Stimulated activated CD8-positive, alpha-beta memory T cell treated with anti-CD3 and anti-CD28 coated beads, Interleukin-7, amount 100 ng/mL, for 1 hour (primary cell): ENCODE results near the gene SPHKAP.
"Not testable (repeated sequence)": the region's sequence is repeated elsewhere in the genome, so short reads cannot be mapped to it uniquely, and the experiment has no call there.

ENCODE experiments used
- DNase-seq, 2 donors: peaks; one replicate each; pipeline ENCODE4 v3.0.0-alpha.2; 2020; ENCODE audit warnings: low read depth in 2 of 2

The SPHKAP gene

DNA sequence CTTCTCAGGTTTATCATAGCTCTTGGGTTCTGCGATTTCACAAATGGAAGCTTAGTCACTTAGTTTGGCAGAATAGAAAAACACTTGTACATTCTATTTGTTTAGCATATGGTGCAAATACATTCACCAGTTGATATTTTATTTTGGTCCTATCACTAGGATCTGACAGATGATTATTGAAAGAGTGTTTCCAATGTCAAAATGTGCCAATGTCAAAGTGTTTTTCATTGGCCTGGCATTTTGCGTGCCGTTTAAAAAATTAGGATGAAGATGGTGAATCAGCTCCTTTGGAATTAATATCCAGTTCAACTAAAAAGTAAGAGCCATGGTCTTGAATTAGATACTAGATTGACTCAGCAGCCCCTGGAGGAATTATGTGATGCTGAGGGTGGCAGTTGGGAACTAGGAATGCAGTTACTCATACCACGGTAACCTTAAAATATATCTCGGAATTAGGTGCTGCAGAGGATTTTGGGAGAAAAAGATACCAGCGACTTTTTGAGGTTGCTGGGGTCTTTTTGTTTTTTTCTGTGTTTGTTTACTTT is 87.0 kb downstream of the SPHKAP start:
- DNase-seq, result no peak

DNA sequence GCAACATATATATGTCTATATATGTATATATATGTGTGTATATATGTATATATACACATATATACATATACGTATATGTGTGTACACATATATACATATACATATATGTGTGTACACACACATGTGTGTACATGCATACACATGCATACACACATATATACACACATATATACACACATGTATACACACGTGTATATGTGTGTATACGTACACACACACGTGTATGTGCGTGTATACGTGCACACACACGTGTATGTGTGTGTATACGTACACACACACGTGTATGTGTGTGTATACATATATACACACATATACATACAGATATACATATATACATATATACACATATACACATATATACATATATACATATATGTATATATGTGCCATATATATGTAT is 89.4 kb downstream of the SPHKAP start:
- DNase-seq, result no peak

DNA sequence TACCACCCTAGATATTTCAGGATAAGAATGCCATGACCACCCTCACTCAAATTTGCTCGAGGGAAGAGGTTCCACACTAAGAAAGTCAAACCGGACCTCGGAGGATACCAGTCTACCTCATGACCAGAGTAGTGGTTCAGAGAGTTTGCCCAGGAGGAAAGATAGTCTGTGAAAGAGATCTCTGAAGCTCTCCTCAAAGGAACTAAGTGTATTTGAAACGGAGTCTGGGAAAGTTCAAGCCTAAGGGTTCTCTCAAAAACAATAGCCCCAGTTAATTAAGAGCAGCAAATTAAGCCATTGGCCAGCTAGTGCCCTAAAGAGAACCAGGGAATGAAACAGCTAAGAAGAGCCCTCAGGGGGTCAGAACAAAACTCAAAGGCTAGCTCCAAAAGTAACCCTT is 94.9 kb downstream of the SPHKAP start:
- DNase-seq, result no peak

DNA sequence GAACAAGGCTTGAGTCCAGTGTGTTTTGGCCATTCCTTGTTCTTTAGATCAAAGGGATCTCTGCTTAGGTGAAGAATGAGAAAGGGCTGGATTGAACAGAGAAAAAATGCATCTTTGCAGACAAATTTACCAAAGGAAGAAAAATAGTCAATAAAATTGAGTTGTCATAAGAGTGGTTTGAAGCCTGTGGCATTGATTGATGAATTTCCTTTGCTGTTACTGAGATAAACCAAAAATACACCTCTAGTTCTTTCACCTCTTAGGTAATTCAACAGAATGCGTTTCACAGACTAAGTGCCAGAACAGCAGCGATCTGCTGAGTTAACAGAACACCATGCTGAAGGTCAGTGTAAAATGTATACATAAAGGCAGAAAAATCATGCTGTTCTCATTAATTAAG is 96.8 kb downstream of the SPHKAP start:
- no peak for DNase-seq

DNA sequence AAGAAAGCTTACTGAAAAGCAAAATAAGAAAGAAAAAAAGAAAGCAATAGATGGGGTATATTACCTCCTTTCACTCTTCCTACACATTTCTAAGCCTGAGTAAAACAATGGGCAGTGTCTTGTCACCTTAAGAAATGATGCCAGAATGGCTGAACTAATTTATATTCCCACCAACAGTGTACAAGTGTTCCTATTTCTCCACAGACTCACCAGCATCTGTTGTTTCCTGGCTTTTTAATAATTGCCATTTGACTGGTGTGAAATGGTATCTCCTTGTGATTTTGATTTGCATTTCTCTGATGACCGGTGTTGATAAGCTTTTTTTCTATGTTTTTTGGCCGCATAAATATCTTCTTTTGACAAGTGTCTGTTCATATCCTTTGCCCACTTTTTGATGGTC is 98.4 kb downstream of the SPHKAP start:
- DNase-seq, result no peak

DNA sequence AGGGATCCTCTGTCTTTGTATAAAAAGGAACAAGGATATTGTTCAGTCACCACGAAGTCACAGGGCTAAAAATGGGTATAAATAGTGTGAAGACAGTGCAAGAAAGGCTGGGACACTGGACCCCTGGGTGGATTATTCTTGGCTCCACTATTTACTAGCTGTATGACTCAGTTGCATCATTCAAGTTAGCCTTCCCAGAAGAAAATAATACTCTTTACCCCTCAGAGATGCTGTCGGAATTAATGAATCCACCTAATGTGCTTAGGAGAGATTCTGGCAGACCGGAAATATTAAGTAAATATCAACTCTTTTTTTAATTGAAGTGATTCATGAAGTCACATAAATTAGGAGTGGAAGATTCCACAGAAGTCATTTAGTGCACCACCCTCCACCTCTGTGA is 98.9 kb downstream of the SPHKAP start:
- DNase-seq, result no peak

DNA sequence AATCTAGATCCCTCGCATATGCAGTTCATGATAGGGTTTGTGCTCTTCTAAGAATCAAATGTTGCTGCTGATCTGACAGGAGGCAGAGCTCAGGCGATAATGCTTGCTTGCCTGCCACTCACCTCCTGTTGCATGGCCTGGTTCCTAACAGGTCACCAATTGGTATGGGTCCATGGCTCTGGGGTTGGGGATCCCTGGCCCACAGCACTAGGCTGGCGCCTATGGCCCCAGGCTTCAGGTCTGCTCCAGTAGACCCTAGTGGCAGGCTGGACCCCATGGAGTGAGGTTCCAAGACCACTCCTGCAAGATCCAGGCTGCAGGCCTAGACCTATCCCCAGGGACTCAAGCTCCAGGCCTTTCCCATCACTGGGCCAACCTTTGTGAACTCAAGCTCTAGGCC is 102.3 kb downstream of the SPHKAP start:
- DNase-seq, result no peak

DNA sequence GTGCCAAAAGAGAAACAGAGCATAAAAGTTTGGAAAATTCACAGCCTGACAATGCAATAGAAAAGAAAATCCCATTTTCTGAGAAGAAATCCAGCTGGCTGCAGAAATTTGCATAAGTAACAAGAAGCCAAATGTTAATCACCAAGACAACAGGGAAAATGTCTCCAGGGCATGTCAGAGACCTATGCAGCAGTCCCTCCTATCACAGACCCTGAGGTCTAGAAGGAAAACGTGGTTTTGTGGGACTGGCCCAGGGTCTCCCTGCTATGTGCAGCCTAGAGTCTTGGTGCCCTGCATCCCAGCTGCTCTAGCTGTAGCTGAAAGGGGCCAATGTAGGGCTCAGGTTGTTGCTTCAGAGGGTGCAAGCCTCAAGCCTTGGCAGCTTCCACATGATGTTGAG is 104.8 kb downstream of the SPHKAP start:
- not testable (repeated sequence) for DNase-seq

DNA sequence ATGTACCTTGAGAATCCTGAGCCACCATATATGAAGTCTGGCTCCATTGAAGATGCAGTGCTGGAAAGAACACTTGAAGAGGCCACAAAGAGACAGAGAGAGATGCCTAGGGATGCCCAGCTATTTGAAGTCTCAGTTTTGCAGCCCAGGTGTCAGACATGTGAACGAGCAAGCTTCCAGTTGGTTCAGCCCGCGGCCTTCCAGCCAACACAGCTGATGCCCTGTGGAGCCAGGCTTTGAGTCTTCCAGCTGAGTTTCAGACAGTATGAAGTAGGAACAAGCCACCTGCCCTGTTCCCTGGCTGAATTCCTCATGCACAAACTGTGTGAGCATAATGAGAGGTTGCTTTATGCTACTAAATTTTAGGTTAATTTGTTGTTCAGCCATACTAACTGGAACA is 108.8 kb downstream of the SPHKAP start:
- no peak for DNase-seq

DNA sequence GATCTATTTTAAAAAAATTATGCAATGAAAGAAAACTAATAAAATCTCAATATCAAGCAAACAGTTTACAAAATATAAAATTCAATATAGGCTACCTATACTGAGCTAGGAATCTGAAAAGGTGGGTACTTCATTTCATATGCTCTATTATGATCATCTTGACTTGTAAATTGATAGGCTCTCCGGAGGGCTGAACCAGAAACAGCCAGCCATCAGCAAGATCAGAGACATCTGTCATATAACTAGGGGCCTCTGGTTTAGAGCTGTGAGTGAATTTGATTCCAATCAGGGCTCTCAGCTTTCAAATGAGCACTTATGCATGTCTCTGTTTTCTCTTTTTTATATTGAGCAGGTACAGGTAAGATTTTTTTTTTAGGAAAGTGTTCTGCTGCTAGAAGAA is 114.2 kb downstream of the SPHKAP start:
- DNase-seq, result no peak

DNA sequence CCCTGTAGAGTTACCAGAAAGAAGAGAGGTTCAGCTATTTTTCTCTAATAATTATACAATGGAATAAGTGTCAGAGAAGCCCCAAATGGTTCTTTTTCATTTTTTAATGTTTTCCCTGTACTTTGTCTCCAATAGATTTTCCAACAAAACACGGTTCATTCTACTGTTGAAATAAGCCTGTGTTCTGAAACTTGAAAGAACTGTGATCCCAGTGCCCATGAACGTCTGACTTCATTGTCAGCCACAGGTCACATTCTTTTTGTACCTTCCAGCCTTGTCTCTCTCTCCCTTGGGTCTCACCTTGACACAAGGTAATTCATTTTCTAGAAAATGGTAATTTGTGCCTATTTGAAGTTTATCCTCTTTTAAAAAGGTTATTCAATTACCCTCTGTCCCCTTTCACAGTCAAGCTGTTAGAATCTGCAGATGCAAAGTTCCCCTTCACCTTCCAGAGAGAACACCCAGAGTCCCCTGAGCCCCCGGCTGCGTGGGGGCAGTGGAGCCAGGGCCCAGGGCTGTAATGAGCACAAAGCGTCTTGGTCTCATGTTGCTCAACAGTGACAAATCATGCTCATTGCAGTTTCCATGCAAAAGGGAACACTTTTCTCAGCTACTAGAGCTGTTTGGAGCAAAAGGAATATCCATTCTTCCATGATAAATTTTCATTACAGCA is 115.2 kb downstream of the SPHKAP start:
- no peak for DNase-seq

DNA sequence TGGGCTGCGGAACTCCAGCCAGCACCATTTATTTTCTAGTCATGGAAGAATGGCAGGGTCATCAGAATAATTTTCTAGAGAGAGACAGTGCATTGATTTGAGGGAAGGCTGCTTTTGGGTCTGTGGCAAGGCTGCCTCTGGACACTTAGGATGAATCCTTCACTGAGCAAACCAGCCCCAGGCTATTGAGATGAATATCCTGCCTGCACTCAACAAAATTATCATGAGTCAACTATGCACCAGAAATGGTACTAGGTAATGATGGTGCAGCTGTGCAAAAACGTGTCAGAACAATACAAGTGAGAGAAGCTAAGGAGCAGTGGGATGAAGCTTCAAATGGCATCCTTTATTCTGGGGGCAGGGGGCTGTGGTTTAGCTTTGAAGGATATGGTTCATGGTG is 115.8 kb downstream of the SPHKAP start:
- no peak for DNase-seq

DNA sequence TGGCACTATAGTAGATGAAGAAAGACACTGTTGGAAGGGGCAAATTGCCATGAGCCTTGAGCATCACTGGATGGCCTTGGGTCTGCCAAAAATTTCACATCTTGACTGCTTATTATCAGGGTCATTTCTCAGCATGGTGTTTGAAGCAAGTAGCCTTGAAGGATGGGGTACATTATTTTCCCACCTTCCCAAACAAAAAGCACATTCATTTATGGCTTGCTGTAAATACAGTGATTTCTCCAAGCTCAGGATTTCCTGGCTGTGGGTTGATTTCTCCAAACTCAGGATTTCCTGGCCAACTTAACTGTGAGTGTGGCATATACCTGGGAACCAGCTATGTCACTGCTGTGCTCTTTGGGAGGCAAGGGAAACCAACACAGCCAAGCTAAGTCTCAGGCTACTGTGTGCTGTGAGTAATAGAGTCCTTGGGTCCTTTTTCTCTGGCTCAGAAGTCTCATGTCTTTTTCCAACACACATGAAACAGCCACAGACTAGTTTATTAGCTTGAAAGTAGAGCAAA is 116.6 kb downstream of the SPHKAP start:
- DNase-seq, result no peak

DNA sequence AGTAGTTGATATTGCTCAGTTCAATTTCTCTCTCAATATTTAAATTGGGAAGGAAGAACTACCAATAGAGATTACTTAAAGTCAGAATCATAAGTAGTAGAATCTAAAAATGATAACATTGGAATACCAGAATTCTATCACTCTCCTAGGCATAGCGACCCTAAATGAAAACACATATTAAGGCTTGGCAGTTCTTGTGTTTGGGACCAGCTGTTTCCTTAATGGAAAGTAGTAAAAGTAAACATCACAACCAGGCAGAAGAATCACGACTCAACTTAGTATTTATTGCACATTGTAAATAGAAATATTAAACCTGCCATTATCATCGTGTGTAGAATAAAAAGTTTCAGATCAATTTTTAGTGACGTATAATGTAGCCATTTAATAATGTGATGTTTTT is 117.5 kb downstream of the SPHKAP start:
- no peak for DNase-seq

DNA sequence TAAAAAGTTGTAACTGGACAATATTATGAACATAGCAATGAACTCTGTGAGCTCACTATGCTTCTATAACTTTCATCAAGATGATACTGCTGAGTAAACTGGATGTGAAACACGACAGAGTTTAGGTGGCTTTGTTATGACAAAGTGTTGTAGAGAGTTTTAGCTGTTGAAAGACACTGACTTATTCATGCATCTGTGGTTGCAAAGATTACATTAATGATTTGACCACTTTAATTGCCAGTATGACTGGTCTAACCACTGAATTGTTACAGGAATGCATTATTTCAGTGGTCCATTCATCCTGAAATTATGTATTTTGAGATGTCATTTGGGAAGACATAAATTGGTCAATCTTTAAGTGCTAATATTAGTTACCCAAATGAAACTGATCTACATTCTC is 117.9 kb downstream of the SPHKAP start:
- no peak for DNase-seq

DNA sequence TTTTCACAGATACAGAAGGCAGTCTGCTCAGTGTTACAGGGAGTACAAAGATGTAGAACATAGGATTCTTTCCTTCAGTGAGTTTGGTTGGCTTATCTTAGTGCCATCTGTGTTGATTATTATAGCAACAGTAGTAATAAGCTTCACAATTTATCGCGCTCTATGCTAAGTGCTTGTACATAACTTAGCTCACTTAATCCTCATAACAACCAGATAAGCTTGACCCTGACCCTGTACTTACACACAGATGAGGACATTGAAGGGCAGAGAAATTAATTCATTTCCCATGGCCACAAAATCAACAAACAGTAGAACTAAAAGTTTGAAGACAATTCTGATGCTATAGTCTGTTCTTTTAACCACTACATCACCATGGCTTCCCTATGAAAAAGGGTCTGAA is 121.8 kb downstream of the SPHKAP start:
- DNase-seq, result no peak

DNA sequence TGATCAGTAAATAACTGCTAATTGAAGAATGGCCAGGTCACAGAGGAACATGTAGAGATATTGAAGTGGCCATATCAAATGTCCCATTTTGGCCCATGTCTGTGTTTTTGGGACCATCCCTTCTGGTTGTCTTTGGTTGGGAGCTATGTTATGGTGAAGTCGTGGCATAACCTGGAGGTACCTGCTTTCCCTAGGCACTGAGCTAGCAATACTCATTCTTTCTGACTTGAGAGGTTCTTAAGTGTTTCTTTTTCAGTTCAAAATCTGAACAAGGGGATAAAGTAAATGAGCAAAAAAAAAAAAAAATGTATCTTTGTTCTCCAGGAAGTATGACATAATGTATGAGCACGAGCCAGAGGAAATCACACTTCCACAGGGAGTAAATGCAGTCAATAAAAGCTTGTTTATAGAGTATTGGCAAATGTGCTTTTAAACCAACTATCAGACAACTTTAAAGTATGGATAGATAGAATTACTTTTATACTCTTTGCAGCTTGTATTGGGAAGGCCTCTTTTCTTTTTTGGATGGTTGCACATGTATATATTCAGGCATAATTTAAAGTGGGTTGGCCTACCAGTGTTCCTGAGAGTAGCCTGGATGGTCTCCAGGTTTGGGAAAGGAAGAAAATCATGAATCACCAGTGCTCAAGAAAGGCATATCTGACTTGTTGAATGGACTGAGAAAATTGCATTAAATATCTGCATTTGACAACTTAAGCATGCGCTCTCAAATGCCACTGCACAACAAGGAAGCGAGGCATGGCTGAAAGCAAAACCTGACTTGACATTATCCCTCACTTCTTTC is 125.0 kb downstream of the SPHKAP start:
- no peak for DNase-seq

DNA sequence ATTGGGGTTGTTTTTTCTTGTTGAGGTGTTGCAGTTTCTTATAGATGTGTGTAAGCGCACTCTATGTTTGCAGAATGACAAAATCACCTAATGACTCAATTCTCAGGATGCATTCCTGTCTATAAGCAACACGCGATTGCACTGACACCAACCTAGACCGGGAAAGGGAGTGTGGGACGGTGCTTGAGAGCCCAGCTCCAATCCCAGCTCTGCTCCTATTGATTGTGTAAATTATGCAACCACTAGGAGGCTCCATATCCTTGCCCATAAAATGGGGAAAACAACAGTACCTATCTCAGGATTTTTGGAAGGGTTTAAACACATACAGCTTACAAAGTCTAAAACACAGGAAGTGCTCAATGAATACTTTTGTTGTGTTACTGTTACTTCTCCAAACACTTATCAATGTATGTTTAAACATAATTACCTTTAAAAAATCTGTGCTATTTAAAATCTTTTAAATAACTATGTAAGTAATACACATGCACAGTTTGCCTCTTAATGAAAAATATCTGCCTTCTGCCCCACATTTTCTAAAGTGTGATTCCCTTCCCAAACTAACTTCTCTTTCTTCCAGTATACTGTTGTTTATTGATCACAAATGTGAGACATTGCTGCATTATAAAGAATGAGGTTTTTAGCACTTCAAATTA is 132.5 kb downstream of the SPHKAP start:
- DNase-seq, result no peak

DNA sequence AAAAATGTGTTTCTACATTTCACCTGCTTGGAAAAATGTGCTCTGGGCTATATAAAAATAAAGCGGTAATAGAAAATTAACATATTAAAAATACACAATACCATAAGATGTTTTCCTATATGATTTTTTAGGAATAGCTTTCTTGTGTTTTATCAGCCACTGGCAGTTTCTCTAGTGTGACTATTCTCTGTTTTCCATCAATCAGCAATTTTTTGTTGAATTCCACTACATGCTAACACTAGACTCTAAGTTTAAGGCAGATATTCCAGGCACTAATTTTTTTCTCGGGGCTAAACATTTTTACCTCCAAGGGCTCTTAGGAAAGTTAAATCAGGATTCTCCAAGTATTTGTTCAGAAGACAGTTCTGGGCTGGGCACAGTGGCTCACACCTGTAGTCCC is 140.5 kb downstream of the SPHKAP start:
- DNase-seq, result no peak

DNA sequence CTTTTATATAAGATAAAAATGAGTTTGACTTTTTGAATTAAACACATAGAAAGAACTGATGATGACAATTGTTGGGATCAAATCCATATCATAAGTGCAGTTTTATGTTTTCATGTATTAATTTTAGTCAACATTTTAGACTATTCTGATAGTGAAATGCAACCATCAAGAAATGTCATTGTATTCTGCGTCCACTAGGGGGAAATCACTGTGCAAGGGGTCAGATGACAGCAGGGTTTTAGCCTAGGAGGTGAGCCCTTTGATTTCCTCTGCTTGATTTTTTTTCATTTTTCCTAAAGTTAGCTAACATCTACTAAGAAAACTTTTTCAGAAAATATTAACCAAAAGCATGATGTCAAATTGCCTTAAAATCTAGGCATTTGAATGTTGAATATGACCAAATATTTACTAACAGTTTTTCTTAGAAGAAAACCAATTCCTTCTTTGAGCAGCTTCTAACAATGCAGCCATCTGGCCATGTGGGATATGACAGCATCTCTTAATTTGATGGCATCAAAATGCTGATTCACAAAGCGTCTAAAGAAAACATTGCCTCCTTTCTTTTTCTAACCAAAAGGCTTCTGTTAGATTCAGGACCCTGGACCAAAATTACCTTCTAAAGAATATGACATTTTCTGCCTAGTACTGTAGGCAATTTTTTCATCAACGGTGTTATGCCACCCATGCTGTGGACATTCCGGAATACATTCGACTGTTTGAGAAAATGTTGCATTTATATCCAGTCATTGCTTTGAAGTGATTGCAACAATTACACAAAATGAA is 141.5 kb downstream of the SPHKAP start:
- no peak for DNase-seq

DNA sequence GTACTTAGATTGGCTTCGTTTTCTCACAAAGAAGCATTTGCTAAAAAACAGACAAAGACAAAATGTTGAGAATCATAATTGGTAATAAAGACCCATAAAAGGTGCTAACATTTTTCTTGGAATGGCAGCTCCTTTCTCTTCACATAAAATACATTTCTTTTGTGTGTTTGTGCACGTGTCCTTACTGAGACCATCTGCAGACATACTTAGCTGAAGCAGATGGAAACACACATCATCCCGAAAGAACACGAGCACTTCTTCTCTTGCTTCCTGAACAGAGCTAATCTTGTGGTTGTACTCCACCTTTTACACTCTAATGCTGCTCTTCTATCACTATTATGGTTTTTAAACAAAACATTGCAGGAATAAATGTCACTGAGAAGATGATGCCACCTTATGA is 142.5 kb downstream of the SPHKAP start:
- no peak for DNase-seq

DNA sequence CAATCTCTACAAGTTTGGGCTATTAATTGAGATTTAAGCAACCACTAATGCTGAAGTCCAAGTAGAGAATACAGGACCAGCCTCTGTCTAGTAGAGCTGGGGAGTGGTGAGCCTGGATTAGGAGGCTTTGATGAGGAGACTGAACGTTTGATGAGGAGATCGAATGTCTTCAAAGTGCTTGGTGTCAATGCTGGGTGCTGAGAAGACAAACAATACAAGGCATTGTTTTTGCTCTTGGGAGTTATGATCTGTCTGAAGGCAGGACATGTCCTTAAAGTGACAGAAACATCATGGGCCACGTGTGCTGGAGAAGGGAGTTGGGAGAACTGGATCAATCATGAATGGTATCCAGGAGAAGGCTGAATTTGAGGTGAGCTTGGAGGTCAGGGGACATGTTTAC is 143.6 kb downstream of the SPHKAP start:
- DNase-seq, result no peak
